Activated T-helper 2 cell treated with anti-CD3 and anti-CD28 coated beads, Interferon-gamma antibody, Interleukin-2, Interleukin-4, amounts not matched to agents 10 μg/mL and 5 μg/mL and 100 μg/mL, durations not matched to agents 14 hours and 24 hours and 36 hours (primary cell): ENCODE results near the gene IL19. TPM values are rescaled to one million over a fixed set of nuclear protein-coding genes. Genes with fewer than 3 reads are reported as not detected.
A peak's percentile ranks its signal among the peaks of the same experiment; 100 is the strongest.

Source experiments
- DNase-seq: peaks from one replicate; pipeline ENCODE4 v3.0.0; 2021; ENCODE audit warnings: low spot score
- H3K27ac Mint-ChIP-seq: one replicate; pipeline ENCODE4 v1.8.0; 2021; ENCODE audit warnings: mixed read lengths
- H3K27me3 Mint-ChIP-seq: one replicate; pipeline ENCODE4 v1.8.0; 2021; ENCODE audit warnings: low read depth, mixed read lengths
- H3K36me3 Mint-ChIP-seq: one replicate; pipeline ENCODE4 v1.8.0; 2021; ENCODE audit warnings: low read depth, mixed read lengths
- H3K4me1 Mint-ChIP-seq: one replicate; pipeline ENCODE4 v1.8.0; 2021; ENCODE audit warnings: low read depth, mixed read lengths
- H3K4me3 Mint-ChIP-seq: one replicate; pipeline ENCODE4 v1.8.0; 2021; ENCODE audit warnings: low read depth, mild to moderate bottlenecking, moderate library complexity, mixed read lengths
- H3K9me3 Mint-ChIP-seq: one replicate; pipeline ENCODE4 v1.8.0; 2021; ENCODE audit warnings: mixed read lengths
- intact Hi-C: fragments of 100-400 bp; cut with micrococcal nuclease; formaldehyde crosslinking; loops from one replicate; pipeline ENCODE4 v1.15.1; 2023
- total RNA-seq: library from RNA; stranded (reverse); gene quantifications from 2 replicates; pipeline ENCODE4 v1.2.3, GENCODE V29; 2022

Gene IL19
- total RNA-seq, 1 donor from 2014 or later: not detected

- intact Hi-C loops: loop anchor here (5.0 kb wide), 1 partner anchor 54 kb away; no protein-coding TSS in a partner anchor
- no peak overlapping the region for H3K27ac Mint-ChIP-seq
- H3K4me3 Mint-ChIP-seq: no peak overlapping the region
- H3K4me1 Mint-ChIP-seq: peaks cover 28% of the 10 kb centered on the region
- H3K27me3 Mint-ChIP-seq: no peaks in the 10 kb centered on the region
- H3K9me3 Mint-ChIP-seq: no peaks in the 10 kb centered on the region
- no peak for DNase-seq
- H3K36me3 Mint-ChIP-seq: no peaks in the 10 kb centered on the region
These were observed 53.2 kb downstream of the IL19 start for GRCh38 chr1:206823727-206824126.

DNA sequence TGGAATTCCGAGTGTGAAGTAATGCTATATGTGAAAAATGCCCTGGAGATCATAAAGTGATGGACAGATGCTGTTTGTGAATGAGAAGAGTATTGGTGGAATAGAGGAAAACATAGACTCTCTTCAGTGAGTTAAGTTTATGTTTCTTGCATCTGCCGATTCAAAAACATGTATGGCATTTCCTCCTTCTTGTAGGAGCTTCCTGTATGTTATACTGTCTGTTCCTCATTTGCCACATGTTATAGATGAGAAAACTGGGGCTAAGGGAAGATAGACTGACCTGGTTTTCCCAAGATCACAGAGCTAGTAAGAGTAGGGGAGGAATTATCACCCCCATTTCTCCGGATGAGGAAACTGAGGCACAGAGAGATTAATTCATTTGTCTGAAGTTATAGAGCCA lies 53.8 kb downstream of the IL19 start:
- Mint-ChIP-seq H3K27ac (no peak overlapping the region), H3K36me3 (no peaks in the 10 kb centered on the region), H3K4me1 (peaks cover 34% of the 10 kb centered on the region), H3K27me3 (no peaks in the 10 kb centered on the region), H3K4me3 (no peak overlapping the region), H3K9me3 (no peaks in the 10 kb centered on the region)
- DNase-seq: no peak
- intact Hi-C loops: loop anchor here (5.0 kb wide), 1 partner anchor 53 kb away; no protein-coding TSS in a partner anchor

DNA sequence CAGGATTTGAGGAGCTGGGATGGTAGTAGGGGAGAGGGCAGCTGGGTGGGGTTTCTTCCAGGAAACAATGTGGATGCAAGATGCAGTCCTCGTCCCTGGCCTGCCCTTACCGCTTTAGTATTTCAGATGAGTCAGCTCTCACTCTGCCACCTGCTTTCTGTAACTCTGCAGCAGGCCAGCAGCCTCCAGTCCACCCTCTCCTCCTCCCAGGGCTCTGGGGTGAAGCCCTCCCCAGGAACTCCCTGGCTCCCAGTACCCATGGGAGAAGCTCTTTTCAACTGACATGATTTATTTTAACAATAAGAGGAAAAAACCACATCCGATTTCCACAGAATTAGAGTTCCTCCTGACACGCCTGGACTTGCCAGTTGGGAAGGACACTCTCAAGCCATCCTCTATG lies 55.8 kb downstream of the IL19 start:
- no peak overlapping the region for H3K4me3 Mint-ChIP-seq
- H3K4me1 Mint-ChIP-seq: peaks cover 39% of the 10 kb centered on the region
- no peak for DNase-seq
- no peak overlapping the region for H3K27ac Mint-ChIP-seq
- peaks cover 2% of the 10 kb centered on the region for H3K27me3 Mint-ChIP-seq
- intact Hi-C loops: no loop called here
- no peaks in the 10 kb centered on the region for H3K36me3 Mint-ChIP-seq
- H3K9me3 Mint-ChIP-seq: no peaks in the 10 kb centered on the region

DNA sequence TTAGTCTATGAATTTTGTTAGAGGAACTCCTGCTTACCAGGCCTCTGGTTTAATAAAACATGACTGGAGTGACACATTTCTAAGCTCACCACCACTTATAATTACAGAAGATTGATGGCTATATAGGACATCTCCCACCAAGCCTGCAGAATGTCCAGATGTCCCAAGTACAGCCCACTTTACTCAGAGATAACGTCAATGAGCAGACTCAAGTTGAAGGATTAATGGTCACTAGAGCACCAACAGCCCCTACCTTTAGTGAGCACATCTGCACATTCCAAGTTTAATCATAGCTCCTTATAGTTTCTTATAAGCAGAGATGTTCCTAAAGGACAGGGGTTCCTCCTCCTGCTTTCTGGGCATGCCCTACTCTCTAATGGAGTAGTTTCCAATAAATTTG lies 57.5 kb downstream of the IL19 start:
- Mint-ChIP-seq H3K9me3 (no peaks in the 10 kb centered on the region), H3K4me1 (peaks cover 53% of the 10 kb centered on the region), H3K36me3 (no peaks in the 10 kb centered on the region), H3K27me3 (peaks cover 4% of the 10 kb centered on the region), H3K4me3 (no peak overlapping the region), H3K27ac (no peak overlapping the region)
- no peak for DNase-seq
- intact Hi-C loops: no loop called here

DNA sequence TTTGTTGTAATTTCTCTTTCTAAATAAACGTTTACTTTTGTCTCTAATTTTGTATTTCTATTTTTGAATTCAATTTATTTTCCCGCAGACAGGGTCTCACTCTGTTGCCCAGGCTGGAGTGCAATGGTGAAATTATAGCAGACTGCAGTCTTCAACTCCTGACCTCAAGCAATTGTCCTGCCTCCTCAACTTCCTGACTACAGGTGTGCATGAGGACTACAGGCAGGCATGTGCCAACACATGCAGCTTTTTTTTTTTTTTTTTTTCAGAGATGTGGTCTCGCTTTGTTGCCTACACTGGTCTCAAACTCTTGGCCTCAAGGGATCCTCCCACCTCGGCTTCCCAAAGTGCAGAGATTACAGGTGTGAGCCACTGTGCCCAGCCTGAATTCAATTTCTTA lies 58.2 kb downstream of the IL19 start:
- no peaks in the 10 kb centered on the region for H3K36me3 Mint-ChIP-seq
- no peaks in the 10 kb centered on the region for H3K9me3 Mint-ChIP-seq
- H3K27ac Mint-ChIP-seq: no peak overlapping the region
- DNase-seq: no peak
- intact Hi-C loops: no loop called here
- peaks cover 9% of the 10 kb centered on the region for H3K27me3 Mint-ChIP-seq
- H3K4me1 Mint-ChIP-seq: peaks cover 60% of the 10 kb centered on the region
- H3K4me3 Mint-ChIP-seq: no peak overlapping the region

GRCh38 chr1:206829282-206829681 lies 58.7 kb downstream of the IL19 start:
- Mint-ChIP-seq H3K27me3 (peaks cover 14% of the 10 kb centered on the region), H3K9me3 (no peaks in the 10 kb centered on the region), H3K27ac (peak overlapping the region; percentile 23), H3K4me3 (no peak overlapping the region), H3K36me3 (no peaks in the 10 kb centered on the region), H3K4me1 (peaks cover 61% of the 10 kb centered on the region)
- intact Hi-C loops: no loop called here
- DNase-seq: no peak

DNA sequence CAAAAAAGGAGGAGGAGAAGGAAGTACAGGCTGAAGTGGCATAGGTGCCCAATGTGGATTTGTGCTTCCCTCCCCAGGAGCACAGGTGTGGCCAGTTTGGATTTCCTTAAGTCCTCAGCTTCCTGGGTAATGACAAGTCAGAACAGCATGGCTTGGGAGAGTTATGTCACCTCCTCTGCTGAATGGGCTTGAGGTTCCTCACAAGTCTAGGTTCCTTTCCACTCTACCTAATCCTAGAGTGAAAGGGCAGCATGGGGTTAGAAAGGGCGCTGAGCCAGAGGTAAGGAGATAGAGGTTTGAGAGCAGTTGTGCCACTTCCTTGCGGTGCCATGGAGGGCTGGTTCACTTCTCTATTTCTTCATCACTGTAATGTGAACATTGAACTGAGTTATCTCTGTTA lies 59.3 kb downstream of the IL19 start:
- Mint-ChIP-seq H3K27me3 (peaks cover 20% of the 10 kb centered on the region), H3K4me1 (peaks cover 60% of the 10 kb centered on the region), H3K36me3 (no peaks in the 10 kb centered on the region), H3K9me3 (no peaks in the 10 kb centered on the region), H3K4me3 (no peak overlapping the region), H3K27ac (no peak overlapping the region)
- DNase-seq: no peak
- intact Hi-C loops: no loop called here

DNA sequence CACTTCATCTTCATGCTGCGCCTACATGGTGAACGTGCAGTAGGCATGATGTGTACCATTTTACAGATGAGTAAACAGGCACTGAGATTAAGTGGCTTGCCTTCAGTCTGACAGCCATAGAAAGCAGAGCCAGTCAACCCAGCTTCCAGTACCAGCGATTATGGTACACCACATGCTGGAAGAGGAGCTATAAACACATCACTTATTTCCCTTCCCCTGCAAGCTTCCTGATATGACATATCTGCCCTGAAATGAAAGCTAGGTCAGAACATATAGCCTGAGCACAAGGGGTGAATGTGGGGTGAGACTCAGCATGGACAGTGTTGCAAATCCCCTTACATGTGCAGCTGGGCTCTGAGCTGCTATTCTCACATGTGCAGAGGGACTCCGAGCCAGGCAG lies 61.1 kb downstream of the IL19 start:
- Mint-ChIP-seq H3K4me3 (no peak overlapping the region), H3K9me3 (no peaks in the 10 kb centered on the region), H3K27ac (no peak overlapping the region), H3K4me1 (peaks cover 58% of the 10 kb centered on the region), H3K27me3 (peaks cover 32% of the 10 kb centered on the region), H3K36me3 (no peaks in the 10 kb centered on the region)
- intact Hi-C loops: no loop called here
- DNase-seq: no peak

DNA sequence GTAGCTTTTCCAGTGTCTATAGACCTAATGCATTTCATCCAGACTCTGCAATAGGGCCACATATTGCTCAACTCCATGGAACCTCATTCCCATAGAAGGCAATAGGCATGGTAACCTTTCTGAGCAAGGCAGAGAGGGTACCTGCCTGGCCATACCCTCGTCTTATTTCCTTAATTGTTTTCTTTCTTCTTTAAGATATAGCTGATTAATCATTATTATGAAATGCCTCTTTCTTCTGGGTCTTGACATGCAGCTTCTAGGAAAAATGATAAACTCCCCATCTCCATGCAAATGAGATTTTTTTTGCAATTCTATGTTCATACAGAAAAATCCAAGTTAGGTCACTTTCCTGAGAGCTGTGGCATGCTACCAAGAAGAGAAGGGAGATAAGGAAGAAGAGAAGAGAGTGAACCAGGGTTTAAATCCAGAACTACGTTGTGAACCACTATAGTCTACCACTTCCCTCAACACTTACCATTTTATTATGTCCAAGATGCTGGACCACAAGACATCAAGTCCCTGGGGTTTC lies 61.8 kb downstream of the IL19 start:
- H3K27me3 Mint-ChIP-seq: peaks cover 39% of the 10 kb centered on the region
- DNase-seq: no peak
- no peaks in the 10 kb centered on the region for H3K36me3 Mint-ChIP-seq
- intact Hi-C loops: no loop called here
- H3K4me1 Mint-ChIP-seq: peaks cover 55% of the 10 kb centered on the region
- H3K27ac Mint-ChIP-seq: no peak overlapping the region
- H3K4me3 Mint-ChIP-seq: no peak overlapping the region
- H3K9me3 Mint-ChIP-seq: no peaks in the 10 kb centered on the region

DNA sequence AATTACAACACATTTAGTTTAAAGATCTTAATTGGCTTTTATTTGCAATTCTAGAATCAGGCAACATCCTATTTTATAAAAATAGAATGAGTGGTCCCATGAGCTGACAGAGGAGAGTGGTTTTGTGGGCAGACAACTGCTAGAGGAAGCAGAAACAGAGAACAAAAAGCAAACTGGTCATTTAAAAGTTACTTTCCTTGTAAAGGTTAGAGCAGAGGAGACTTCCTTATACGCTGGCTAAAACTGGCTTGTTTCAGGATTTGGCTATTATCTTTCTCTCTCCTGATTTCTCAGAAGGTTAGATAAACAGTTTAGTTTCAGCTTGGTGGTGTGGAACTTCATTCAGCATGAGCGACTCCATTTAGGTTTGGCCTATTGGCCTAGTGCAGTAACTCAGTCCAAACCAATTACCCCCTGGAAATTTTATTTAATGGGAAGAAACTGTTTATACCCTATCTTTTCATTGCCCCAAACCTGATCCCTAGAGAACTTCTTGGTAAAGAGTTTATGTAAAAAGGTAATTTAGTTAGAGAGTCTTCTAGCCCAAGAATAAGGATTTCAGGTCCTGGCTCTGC lies 62.6 kb downstream of the IL19 start:
- Mint-ChIP-seq H3K9me3 (no peaks in the 10 kb centered on the region), H3K4me3 (no peak overlapping the region), H3K36me3 (no peaks in the 10 kb centered on the region), H3K27me3 (peaks cover 46% of the 10 kb centered on the region), H3K27ac (no peak overlapping the region), H3K4me1 (peaks cover 52% of the 10 kb centered on the region)
- intact Hi-C loops: no loop called here
- no peak for DNase-seq

GRCh38 chr1:206833801-206834200 lies 63.2 kb downstream of the IL19 start:
- H3K4me1 Mint-ChIP-seq: peaks cover 48% of the 10 kb centered on the region
- H3K27me3 Mint-ChIP-seq: peaks cover 50% of the 10 kb centered on the region
- no peaks in the 10 kb centered on the region for H3K9me3 Mint-ChIP-seq
- intact Hi-C loops: no loop called here
- H3K36me3 Mint-ChIP-seq: no peaks in the 10 kb centered on the region
- no peak for DNase-seq
- H3K27ac Mint-ChIP-seq: no peak overlapping the region
- H3K4me3 Mint-ChIP-seq: no peak overlapping the region

GRCh38 chr1:206834217-206834616 lies 63.6 kb downstream of the IL19 start:
- H3K36me3 Mint-ChIP-seq: no peaks in the 10 kb centered on the region
- H3K4me1 Mint-ChIP-seq: peaks cover 44% of the 10 kb centered on the region
- DNase-seq: no peak
- H3K27ac Mint-ChIP-seq: no peak overlapping the region
- no peak overlapping the region for H3K4me3 Mint-ChIP-seq
- intact Hi-C loops: no loop called here
- no peaks in the 10 kb centered on the region for H3K9me3 Mint-ChIP-seq
- peaks cover 53% of the 10 kb centered on the region for H3K27me3 Mint-ChIP-seq

GRCh38 chr1:206834711-206835110 lies 64.1 kb downstream of the IL19 start:
- Mint-ChIP-seq H3K4me3 (no peak overlapping the region), H3K4me1 (peaks cover 39% of the 10 kb centered on the region), H3K36me3 (no peaks in the 10 kb centered on the region), H3K27me3 (peaks cover 57% of the 10 kb centered on the region), H3K9me3 (no peaks in the 10 kb centered on the region), H3K27ac (no peak overlapping the region)
- no peak for DNase-seq
- intact Hi-C loops: no loop called here

- H3K4me1 Mint-ChIP-seq: peaks cover 34% of the 10 kb centered on the region
- intact Hi-C loops: no loop called here
These were observed 64.6 kb downstream of the IL19 start for GRCh38 chr1:206835186-206835585.

More at GRCh38 chr1:206835186-206835585, 64.6 kb downstream of the IL19 start:
- Mint-ChIP-seq H3K4me3 (no peak overlapping the region), H3K27me3 (peaks cover 57% of the 10 kb centered on the region), H3K27ac (no peak overlapping the region), H3K9me3 (no peaks in the 10 kb centered on the region), H3K36me3 (no peaks in the 10 kb centered on the region)
- DNase-seq: no peak
